K562 (cell line): ENCODE results near the gene ODAD4. TPM values are rescaled to one million over a fixed set of nuclear protein-coding genes. Genes with fewer than 3 reads are reported as not detected.

Source experiments
- ATAC-seq: fragments of 200-7000 bp; cut with Tn5 transposase; 3 replicates; pipeline ENCODE4 v1.9.1; 2020; ENCODE audit warnings: moderate library complexity
- BruUV-seq: library from RNA; stranded (reverse); fragments of 400-500 nt; replicated peaks from 2 replicates; lab custom pipeline; 2021; lab: Mats Ljungman, UMichigan
- CTCF ChIA-PET: fragments of 300-600 bp; formaldehyde crosslinking; extraction: SDS; loops from one replicate; lab custom pipeline; 2021; ENCODE audit warnings: low intra/inter-chr PET ratio; lab: Yijun Ruan, JAX
- POLR2A ChIA-PET: fragments of 300-600, 350-650 bp; sonication (Branson Sonifier 250); formaldehyde crosslinking; extraction: SDS; loops from one replicate; lab custom pipeline; 2021; ENCODE audit warnings: antibody characterized with exemption, inconsistent platforms; lab: Yijun Ruan, JAX
- DNase-seq, 4 experiments: peaks; one replicate each; pipeline versions ENCODE4 v3.0.0 to v3.0.0-alpha.2; 2011 to 2018; ENCODE audit warnings: low spot score in 3 of 4, mixed read lengths in 3 of 4; ENCODE audit errors: extremely low read depth in 1 of 4
- FAIRE-seq: peaks from 2 replicates; lab custom pipeline; 2011; peaks lifted over from hg19 to GRCh38; lab: Jason Lieb, UNC
- H2AFZ ChIP-seq: 2 replicates; pipeline ENCODE4 v1.6.0; 2011; ENCODE audit warnings: low read depth, low read length, control low read depth, inconsistent platforms
- H3K27ac ChIP-seq: fragments of 200-600 bp; 3 replicates; pipeline ENCODE4 v1.8.0; 2011; ENCODE audit warnings: low read depth, mild to moderate bottlenecking, control low read depth, inconsistent platforms, low read length, moderate library complexity, mixed read lengths; ENCODE audit errors: extremely low read depth
- H3K27me3 ChIP-seq, 2 experiments: fragments of 300-600 bp in 1 of 2; 2 replicates in 1 of 2; 3 replicates in 1 of 2; pipeline versions ENCODE4 v1.6.0 to v1.8.0; 2011; ENCODE audit warnings: inconsistent platforms in 2 of 2, low read length in 2 of 2, mild to moderate bottlenecking in 1 of 2, mixed read lengths in 1 of 2, moderate library complexity in 1 of 2; ENCODE audit not compliant: control insufficient read depth in 2 of 2, insufficient read depth in 2 of 2
- H3K36me3 ChIP-seq: fragments of 300-600 bp; 3 replicates; pipeline ENCODE4 v1.8.0; 2011; ENCODE audit warnings: mild to moderate bottlenecking, low read length, inconsistent platforms; ENCODE audit not compliant: control insufficient read depth, insufficient read depth
- H3K4me1 ChIP-seq, 2 experiments: fragments of 200-600 bp in 1 of 2; replicated peaks in 1 of 2; 2 replicates in 1 of 2; 3 replicates in 1 of 2; pipeline versions ENCODE4 v1.5.1 to v1.8.0; 2011; ENCODE audit warnings: inconsistent platforms in 2 of 2, low read length in 2 of 2, mild to moderate bottlenecking in 1 of 2, mixed read lengths in 1 of 2, moderate library complexity in 1 of 2; ENCODE audit not compliant: control insufficient read depth in 2 of 2, insufficient read depth in 2 of 2
- H3K4me2 ChIP-seq: 2 replicates; pipeline ENCODE4 v1.6.1; 2011; ENCODE audit warnings: low read length, control low read depth, inconsistent platforms, mixed read lengths; ENCODE audit not compliant: insufficient read depth
- H3K4me3 ChIP-seq: fragments of 200-600 bp; sonication (generic), shearing (Covaris generic); 2 replicates; pipeline ENCODE4 v1.5.1; 2016; ENCODE audit warnings: control low read depth, inconsistent platforms
- H3K79me2 ChIP-seq: fragments of 200-600 bp; 3 replicates; pipeline ENCODE4 v1.8.0; 2011; ENCODE audit warnings: low read length, inconsistent platforms; ENCODE audit not compliant: control insufficient read depth, insufficient read depth
- H3K9ac ChIP-seq, 2 experiments: 2 replicates each; pipeline versions ENCODE4 v1.6.0 to v1.6.1; 2011; ENCODE audit warnings: low read depth in 2 of 2, low read length in 2 of 2, control low read depth in 1 of 2, inconsistent platforms in 1 of 2, mild to moderate bottlenecking in 1 of 2, mixed read lengths in 1 of 2; ENCODE audit not compliant: insufficient read depth in 1 of 2
- H3K9me1 ChIP-seq: one replicate; pipeline ENCODE4 v1.6.0; 2011; ENCODE audit warnings: inconsistent platforms, mild to moderate bottlenecking, low read length, moderate library complexity; ENCODE audit not compliant: control insufficient read depth, insufficient read depth
- H3K9me3 ChIP-seq: replicated peaks from 2 replicates; pipeline ENCODE4 v1.5.1; 2011; ENCODE audit warnings: low read depth, low read length, inconsistent platforms; ENCODE audit not compliant: control insufficient read depth, insufficient read depth
- H4K20me1 ChIP-seq: replicated peaks from 2 replicates; pipeline ENCODE4 v1.6.1; 2011; ENCODE audit warnings: low read length, inconsistent platforms, mixed read lengths; ENCODE audit not compliant: control insufficient read depth, insufficient read depth
- ADNP ChIP-seq: fragments of 200-800 bp; sonication (Bioruptor generic); IDR thresholded peaks from 2 replicates; pipeline ENCODE4 v1.6.1; 2016; ENCODE audit warnings: missing genetic modification characterization, missing compliant biosample characterization
- CEBPB ChIP-seq: fragments of 450-650 bp; IDR thresholded peaks from 2 replicates; pipeline ENCODE4 v1.6.1; 2016; ENCODE audit warnings: missing genetic modification characterization, missing compliant biosample characterization
- CEBPG ChIP-seq, 3 experiments: fragments of 200-800 bp in 1 of 3; sonication (Bioruptor generic) in 1 of 3; sonication (generic) in 1 of 3; formaldehyde crosslinking in 1 of 3; IDR thresholded peaks in 2 of 3; conservative IDR thresholded peaks in 1 of 3; 2 replicates each; pipeline versions ENCODE4 v1.6.1 to v1.8.0; 2016 to 2022; ENCODE audit warnings: missing compliant biosample characterization in 2 of 3, missing genetic modification characterization in 2 of 3, mild to moderate bottlenecking in 1 of 3, missing genetic modification reagents in 1 of 3
- DDX20 ChIP-seq: fragments of 450-650 bp; IDR thresholded peaks from 2 replicates; pipeline ENCODE4 v1.6.1; 2016; ENCODE audit warnings: missing genetic modification characterization, low read depth, mild to moderate bottlenecking, missing compliant biosample characterization, moderate library complexity
- EWSR1 ChIP-seq: fragments of 450-650 bp; IDR thresholded peaks from 2 replicates; pipeline ENCODE4 v1.6.1; 2018; ENCODE audit warnings: borderline replicate concordance, mild to moderate bottlenecking, low read depth, moderate library complexity; ENCODE audit not compliant: partially characterized antibody
- GATAD2B ChIP-seq: fragments of 450-650 bp; IDR thresholded peaks from 2 replicates; pipeline ENCODE4 v1.6.1; 2017; ENCODE audit warnings: mild to moderate bottlenecking, borderline replicate concordance
- HDAC8 ChIP-seq: fragments of 450-650 bp; IDR thresholded peaks from 2 replicates; pipeline ENCODE4 v1.6.1; 2016; ENCODE audit warnings: mild to moderate bottlenecking, missing genetic modification characterization, moderate library complexity, missing compliant biosample characterization
- IRF2 ChIP-seq: sonication (generic); formaldehyde crosslinking; IDR thresholded peaks from 2 replicates; pipeline ENCODE4 v1.8.1; 2022; ENCODE audit warnings: mild to moderate bottlenecking, missing genetic modification reagents
- MCM5 ChIP-seq: fragments of 450-650 bp; IDR thresholded peaks from 2 replicates; pipeline ENCODE4 v1.6.1; 2016; ENCODE audit warnings: low read depth
- RAD21 ChIP-seq, 2 experiments: fragments of 250-450 bp in 1 of 2; fragments of 450-650 bp in 1 of 2; sonication (Bioruptor Pico) in 1 of 2; formaldehyde crosslinking in 1 of 2; IDR thresholded peaks in 1 of 2; conservative IDR thresholded peaks in 1 of 2; 2 replicates each; pipeline versions ENCODE4 v1.4.0 to v1.8.0; 2020 to 2022; ENCODE audit warnings: mild to moderate bottlenecking in 2 of 2, moderate library complexity in 1 of 2
- SMAD1 ChIP-seq: fragments of 150-350 bp; IDR thresholded peaks from 2 replicates; pipeline ENCODE4 v1.6.1; 2014; ENCODE audit warnings: low read length, low read depth; ENCODE audit not compliant: partially characterized antibody
- THAP7 ChIP-seq: fragments of 250-450 bp; sonication (Bioruptor Pico); IDR thresholded peaks from 2 replicates; pipeline ENCODE4 v1.5.0; 2021
- TRIM25 ChIP-seq: fragments of 450-650 bp; IDR thresholded peaks from 2 replicates; pipeline ENCODE4 v1.7.0; 2016; ENCODE audit warnings: borderline replicate concordance
- YBX1 ChIP-seq: fragments of 450-650 bp; IDR thresholded peaks from 2 replicates; pipeline ENCODE4 v1.7.1; 2016; ENCODE audit warnings: mild to moderate bottlenecking
- WGBS: fragments of 100-300 bp; shearing (Covaris generic); methylation state at CpG from one replicate; pipeline ENCODE4 v1.1.6; 2016; ENCODE audit warnings: low coverage, mixed read lengths; ENCODE audit not compliant: insufficient coverage; ENCODE audit errors: missing lambda C conversion rate; 5-methylcytosine and 5-hydroxymethylcytosine counted together
- in situ Hi-C: fragments of 300-500 bp; cut with MboI; formaldehyde crosslinking; loops from 4 replicates; pipeline ENCODE4 v1.15.0; 2018; ENCODE audit warnings: inconsistent platforms, mixed read lengths
- intact Hi-C: fragments of 100-400 bp; cut with micrococcal nuclease; formaldehyde crosslinking; loops from 2 replicates; pipeline ENCODE4 v1.14.2; 2022
- polyA plus RNA-seq, 8 experiments: library from polyadenylated mRNA; depleted of rRNA in 4 of 8; stranded (reverse) in 5 of 8; unstranded in 3 of 8; fragments of >200 nt; fragmentation: Nextera tagmentation in 2 of 8; fragmentation: Illumina TruSeq in 1 of 8; extraction: Ambion mirVana in 2 of 8; extraction: Trizol in 1 of 8; gene quantifications; 2 replicates each; pipeline versions ENCODE4 v1.2.1 to v1.2.3, GENCODE V29; 2011 to 2014; ENCODE audit warnings: inconsistent platforms in 1 of 8, missing spikeins in 1 of 8
- total RNA-seq, 7 experiments: library from RNA; depleted of rRNA in 6 of 7; stranded (reverse); fragments of >200 nt in 6 of 7; fragmentation: Illumina TruSeq in 2 of 7; extraction: Trizol in 2 of 7; gene quantifications; 2 replicates each; pipeline versions ENCODE4 v1.2.1 to v1.2.3, GENCODE V29; 2011 to 2021; ENCODE audit warnings: low replicate concordance in 1 of 7

ODAD4 gene
- total and polyA plus RNA-seq, 9 of the 15 experiments (the other 6 are each of a cell fraction or from before 2014, with no cell fraction given), result 0.09 to 0.98 (median 0.51) TPM

GRCh38 chr17:41894791-41895331, 35.6 kb upstream of the ODAD4 start:
- 80% methylated on average over 7 of the region's 7 CpGs for WGBS
- TSS peak; percentile 26 for BruUV-seq
- peaks cover 94% of the 10 kb centered on the region; the same call in 2 of the 3 replicates for H3K36me3 ChIP-seq
- DNase-seq, result no peak
- H3K4me2 ChIP-seq, result no peak overlapping the region
- H3K27ac ChIP-seq, result no peak overlapping the region
- no peaks in the 10 kb centered on the region for H3K27me3 ChIP-seq
- no peaks in the 10 kb centered on the region for H3K9me3 ChIP-seq
- CTCF ChIA-PET, result no interaction called here
- POLR2A ChIA-PET, result interaction anchor here (0.6 to 1.6 kb wide), 2 partner anchors 20 to 139 kb away, joined by 3 to 4 read pairs; no protein-coding TSS in a partner anchor
- no peak overlapping the region for H3K9ac ChIP-seq
- TF ChIP-seq DDX20 (tag), result no peak
- no peak for TF ChIP-seq GATAD2B
- TF ChIP-seq TRIM25, result no peak
- TF ChIP-seq HDAC8, result no peak
- peak; percentile 44 for TF ChIP-seq CEBPB (tag)
- TF ChIP-seq IRF2 (CRISPR knock-in tag), result no peak
- TF ChIP-seq MCM5, result no peak
- TF ChIP-seq SMAD1, result no peak
- TF ChIP-seq EWSR1, result no peak
- TF ChIP-seq THAP7 (CRISPR knock-in tag), result no peak
- no peak for TF ChIP-seq YBX1
- TF ChIP-seq RAD21 (CRISPR knock-in tag; conservative IDR thresholded peaks at IDR 0.05 in 1 of 2, IDR thresholded peaks at IDR 0.05 in 1 of 2), result no peak
- no peak for TF ChIP-seq ADNP
- TF ChIP-seq CEBPG (CRISPR knock-in tag; IDR thresholded peaks at IDR 0.05), result 0 out of 2 replicates have a peak, but pooled peaks have one; percentile 14
- TF ChIP-seq CEBPG (tag; conservative IDR thresholded peaks at IDR 0.05 in 1 of 2, IDR thresholded peaks at IDR 0.05 in 1 of 2), result no peak
- no peaks in the 10 kb centered on the region for H3K79me2 ChIP-seq
- H4K20me1 ChIP-seq, result no peaks in the 10 kb centered on the region
- no peak for ATAC-seq
- intact Hi-C loops (no loop called here), in situ Hi-C loops (loop anchor here (5.0 kb wide), 1 partner anchor 158 kb away; no protein-coding TSS in a partner anchor)
- no peaks in the 10 kb centered on the region for H3K9me1 ChIP-seq
- no peak overlapping the region for H3K4me3 ChIP-seq
- FAIRE-seq, result no peak
- no peak overlapping the region for H2AFZ ChIP-seq
- no peaks in the 10 kb centered on the region for H3K4me1 ChIP-seq
